RWPE1 (cell line): ENCODE data around the gene KRTAP9-6.
A peak's percentile ranks its signal among the peaks of the same experiment; 100 is the strongest.

Source experiments
- CTCF ChIA-PET: fragments of 350-600 bp; sonication (Branson Sonifier 250); formaldehyde crosslinking; extraction: SDS; loops from one replicate; lab custom pipeline; 2021; lab: Yijun Ruan, JAX
- POLR2A ChIA-PET: fragments of 400-600 bp; formaldehyde crosslinking; extraction: SDS; loops from one replicate; lab custom pipeline; 2020; ENCODE audit warnings: antibody characterized with exemption; ENCODE audit not compliant: low non-redundant PET; lab: Yijun Ruan, JAX
- DNase-seq: peaks from one replicate; pipeline ENCODE4 v3.0.0; 2012; ENCODE audit warnings: low spot score
- H3K27ac ChIP-seq: fragments of 450-650 bp; 2 replicates; pipeline ENCODE4 v1.5.1; 2017
- TF ChIP-seq, protein P1 (sequence below): fragments of 450-650 bp; conservative IDR thresholded peaks from 2 replicates; pipeline ENCODE4 v1.5.1; 2017; ENCODE audit warnings: low read depth, mild to moderate bottlenecking

Gene KRTAP9-6

DNA sequence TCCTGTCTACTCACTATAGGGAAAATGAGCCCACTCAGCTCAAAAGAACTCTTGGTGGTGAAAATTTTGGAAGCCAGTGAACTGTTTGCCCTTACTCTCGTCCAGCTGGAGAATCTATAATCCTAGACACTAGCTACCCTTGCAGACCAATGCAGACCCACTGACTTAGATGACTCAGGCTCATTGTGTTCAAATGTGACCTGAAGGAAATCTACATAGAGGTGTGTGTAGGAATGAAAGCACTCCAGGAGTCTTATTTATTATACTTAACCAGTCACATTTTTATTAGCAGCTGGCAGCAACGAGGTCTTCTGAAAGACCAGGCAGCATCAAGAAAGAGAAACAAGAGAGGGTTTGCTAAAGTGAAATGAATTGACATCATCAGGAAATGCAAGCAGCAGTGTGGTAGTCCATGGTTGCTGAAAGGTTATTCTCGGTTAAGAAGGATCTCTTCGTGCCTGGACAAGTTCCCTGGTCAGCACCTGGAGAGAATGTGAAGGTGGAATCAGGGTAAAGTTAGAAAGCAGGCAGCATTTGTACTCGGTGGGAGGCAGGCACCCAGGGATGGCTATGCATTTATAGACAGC lies 36.1 kb downstream of the KRTAP9-6 start:
- CTCF ChIA-PET: interaction anchor here (0.7 to 1.0 kb wide), 2 partner anchors 21 to 23 kb away, joined by 4 to 5 read pairs; no protein-coding TSS in a partner anchor
- H3K27ac ChIP-seq: peak overlapping the region; percentile 71
- TF ChIP-seq, protein P1, sequence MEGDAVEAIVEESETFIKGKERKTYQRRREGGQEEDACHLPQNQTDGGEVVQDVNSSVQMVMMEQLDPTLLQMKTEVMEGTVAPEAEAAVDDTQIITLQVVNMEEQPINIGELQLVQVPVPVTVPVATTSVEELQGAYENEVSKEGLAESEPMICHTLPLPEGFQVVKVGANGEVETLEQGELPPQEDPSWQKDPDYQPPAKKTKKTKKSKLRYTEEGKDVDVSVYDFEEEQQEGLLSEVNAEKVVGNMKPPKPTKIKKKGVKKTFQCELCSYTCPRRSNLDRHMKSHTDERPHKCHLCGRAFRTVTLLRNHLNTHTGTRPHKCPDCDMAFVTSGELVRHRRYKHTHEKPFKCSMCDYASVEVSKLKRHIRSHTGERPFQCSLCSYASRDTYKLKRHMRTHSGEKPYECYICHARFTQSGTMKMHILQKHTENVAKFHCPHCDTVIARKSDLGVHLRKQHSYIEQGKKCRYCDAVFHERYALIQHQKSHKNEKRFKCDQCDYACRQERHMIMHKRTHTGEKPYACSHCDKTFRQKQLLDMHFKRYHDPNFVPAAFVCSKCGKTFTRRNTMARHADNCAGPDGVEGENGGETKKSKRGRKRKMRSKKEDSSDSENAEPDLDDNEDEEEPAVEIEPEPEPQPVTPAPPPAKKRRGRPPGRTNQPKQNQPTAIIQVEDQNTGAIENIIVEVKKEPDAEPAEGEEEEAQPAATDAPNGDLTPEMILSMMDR: no peak
- POLR2A ChIA-PET: no interaction called here
- peak; percentile 62 for DNase-seq

DNA sequence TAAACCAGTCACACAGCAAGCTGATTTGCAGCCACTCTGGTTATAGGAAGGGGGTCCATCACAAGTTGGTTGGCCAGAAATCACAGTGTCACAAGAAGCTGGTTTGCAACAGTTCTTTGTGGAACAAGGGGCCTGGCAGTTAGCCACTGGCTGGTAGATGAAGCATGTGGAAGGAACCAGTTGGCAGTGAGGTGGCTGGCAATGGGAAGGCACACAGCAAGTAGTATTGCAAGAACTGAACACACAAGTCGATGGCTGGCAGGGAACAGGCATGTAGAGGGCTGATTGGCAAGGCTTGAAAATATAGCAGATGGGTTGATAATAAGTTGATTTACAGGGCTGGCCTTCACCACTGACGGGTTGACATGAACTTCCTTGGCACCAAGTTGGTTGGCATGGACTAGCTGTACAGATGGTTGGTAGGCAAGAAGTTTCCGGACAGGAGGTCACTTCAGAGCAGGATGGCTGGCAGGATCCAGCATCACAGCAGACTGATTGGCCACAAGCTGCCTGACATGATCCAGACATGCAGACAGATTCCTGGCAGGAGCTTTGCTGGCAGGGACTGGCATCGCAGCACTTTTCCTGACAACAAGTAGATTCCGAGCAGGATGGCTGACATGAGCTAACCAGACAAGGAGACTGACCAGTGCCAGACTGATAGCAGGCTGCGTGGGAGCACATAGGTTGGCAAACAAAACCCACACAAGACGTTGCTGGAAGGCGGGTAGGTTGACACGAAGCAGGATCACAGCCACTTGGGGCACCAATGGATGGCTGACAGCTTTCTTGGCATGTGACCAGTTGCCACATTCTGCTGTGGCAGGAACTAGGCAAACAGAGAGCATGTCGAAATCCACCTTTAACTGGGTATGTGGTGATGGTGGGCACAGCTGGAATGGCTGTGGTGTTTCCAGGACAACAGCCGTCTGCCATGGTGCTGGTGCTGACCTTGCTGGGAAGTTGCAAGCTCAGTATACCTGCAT lies 37.0 kb downstream of the KRTAP9-6 start, which contains the start of gene KRTAP29-1:
TSS of gene KRTAP29-1 (minus strand) at position 936 of the 986 bp plus-strand sequence. CDS start at position 936, 0 bp downstream.
- no peak for DNase-seq
- TF ChIP-seq, protein P1: no peak
- H3K27ac ChIP-seq: peak within 1 kb of the TSS; percentile 71
- POLR2A ChIA-PET: no interaction called here
- CTCF ChIA-PET: interaction anchor here (0.9 to 1.0 kb wide), 2 partner anchors 20 to 760 kb away, joined by 3 to 4 read pairs; no protein-coding TSS in a partner anchor

DNA sequence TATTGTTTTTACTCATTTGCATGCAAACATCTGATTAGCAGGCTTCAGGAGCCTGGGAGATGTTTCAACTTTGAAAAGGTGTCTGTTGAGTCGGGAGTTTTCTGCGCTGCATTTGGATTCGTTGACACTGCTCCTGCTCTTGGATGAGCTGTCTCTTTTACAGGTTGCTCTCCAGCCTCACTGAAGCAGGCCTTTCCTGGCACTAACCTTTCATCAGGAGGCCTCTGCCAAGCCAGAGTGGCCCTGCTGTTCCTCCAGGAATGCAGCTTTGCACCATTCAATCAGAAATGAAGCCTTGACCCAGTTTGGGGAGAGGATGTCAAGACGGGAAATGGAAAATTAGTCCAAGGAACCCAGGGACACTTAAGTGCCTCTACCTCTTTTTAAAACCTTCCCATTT lies 37.8 kb downstream of the KRTAP9-6 start:
- ChIA-PET CTCF (interaction anchor here (0.9 kb wide), 1 partner anchor 761 kb away, joined by 3 read pairs; no protein-coding TSS in a partner anchor), POLR2A (no interaction called here)
- DNase-seq: no peak
- no peak overlapping the region for H3K27ac ChIP-seq
- TF ChIP-seq, protein P1: no peak

DNA sequence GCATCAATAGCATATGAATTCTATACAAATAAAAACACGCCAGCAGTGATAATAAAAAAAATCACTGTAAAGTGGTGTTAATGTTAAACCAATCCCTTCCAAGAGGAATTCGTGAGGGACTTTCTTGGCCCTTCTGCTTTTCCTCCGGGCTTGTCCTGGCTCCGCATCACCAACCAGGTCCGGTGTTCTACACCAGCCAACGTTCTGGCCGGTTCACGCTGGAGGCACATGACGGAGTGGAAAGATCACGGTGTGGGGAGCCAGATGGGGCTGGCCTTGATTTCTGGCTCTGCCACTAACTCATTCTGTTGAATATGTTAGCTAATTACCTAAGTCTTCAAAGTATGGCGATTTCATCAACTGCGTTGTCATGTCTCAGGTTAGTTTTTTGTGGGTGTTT lies 38.9 kb downstream of the KRTAP9-6 start:
- H3K27ac ChIP-seq: no peak overlapping the region
- ChIA-PET CTCF (interaction anchor here (0.7 kb wide), 1 partner anchor 16 kb away, joined by 3 read pairs; no protein-coding TSS in a partner anchor), POLR2A (no interaction called here)
- no peak for DNase-seq
- TF ChIP-seq, protein P1: no peak

DNA sequence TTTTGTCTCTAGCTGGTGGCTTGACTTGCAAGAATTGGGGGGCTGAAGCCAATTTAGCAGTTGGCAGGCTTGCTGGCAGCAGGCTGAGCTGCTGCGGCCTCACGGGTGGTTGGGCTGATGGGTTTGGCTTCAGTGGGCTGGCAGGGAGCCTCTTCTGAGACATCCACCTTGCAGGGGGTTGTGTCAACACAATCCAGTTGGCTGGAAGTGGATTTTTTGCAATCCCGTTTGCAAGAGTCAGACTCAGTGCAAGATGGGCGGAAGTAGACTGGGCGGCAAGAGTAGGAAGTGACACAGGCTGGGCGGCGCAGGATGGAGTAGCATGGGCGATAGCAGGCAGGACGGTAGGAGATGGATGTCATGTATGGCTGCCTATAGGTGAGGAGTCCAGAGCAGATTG lies 42.5 kb downstream of the KRTAP9-6 start:
- DNase-seq: no peak
- TF ChIP-seq, protein P1: no peak
- H3K27ac ChIP-seq: no peak overlapping the region
- POLR2A ChIA-PET: no interaction called here
- CTCF ChIA-PET: interaction anchor here (0.6 to 1.5 kb wide), 2 partner anchors 15 to 358 kb away, joined by 4 to 7 read pairs; no protein-coding TSS in a partner anchor
